Heart left ventricle (tissue), 13 donors: ENCODE results near the gene CAMTA1.

Experiments
- POLR2A ChIP-seq, 2 donors: fragments of 450-650 bp; IDR thresholded peaks; one replicate each; pipeline ENCODE4 v1.6.1; 2017; ENCODE audit warnings: antibody characterized with exemption in 2 of 2, mild to moderate bottlenecking in 2 of 2, moderate library complexity in 2 of 2
- TF ChIP-seq, protein P1 (sequence below), 12 donors: fragments of 200-600 bp; sonication (generic) in 4 of 12; IDR thresholded peaks; one replicate each; pipeline versions ENCODE4 v1.5.0 to v1.8.0; 2018 to 2022; ENCODE audit warnings: antibody characterized with exemption in 12 of 12, mild to moderate bottlenecking in 5 of 12
- donor health status: ischemic (EF 13 %, LVEDD 7.1; RV severe dilation, severe dysfunction).
- donor health status: DM: no; HTN: yes; CAD: no.
- donor health status: DM: no; HTN: no; CAD: no.
- donor health status: ischemic (EF 25% LVEDD 6.9; RV normal size, moderate dysfunction).
- donor health status: ischemic (EF 25% LVEDD 5.7; RV mildly dilated, moderate dysfunction).
- donor health status: ischemic (EF 35%, LVEDD 5.7; RV mildly dilated, moderate dysfunction).
- donor health status: nonischemic (EF 11% LVEDD 7.7; RV severe dilation, severe dysfunction).
- donor health status: DM: yes; HTN: yes; CAD: no.
- donor health status: PGD.
- donor health status: ischemic (EF 29% LVEDD 5.4; RV normal size, mild dysfunction).
- donor health status: nonischemic (EF 23%, LVEDD 6.1; RV moderate dilation, normal function).

- TF ChIP-seq, protein P1, sequence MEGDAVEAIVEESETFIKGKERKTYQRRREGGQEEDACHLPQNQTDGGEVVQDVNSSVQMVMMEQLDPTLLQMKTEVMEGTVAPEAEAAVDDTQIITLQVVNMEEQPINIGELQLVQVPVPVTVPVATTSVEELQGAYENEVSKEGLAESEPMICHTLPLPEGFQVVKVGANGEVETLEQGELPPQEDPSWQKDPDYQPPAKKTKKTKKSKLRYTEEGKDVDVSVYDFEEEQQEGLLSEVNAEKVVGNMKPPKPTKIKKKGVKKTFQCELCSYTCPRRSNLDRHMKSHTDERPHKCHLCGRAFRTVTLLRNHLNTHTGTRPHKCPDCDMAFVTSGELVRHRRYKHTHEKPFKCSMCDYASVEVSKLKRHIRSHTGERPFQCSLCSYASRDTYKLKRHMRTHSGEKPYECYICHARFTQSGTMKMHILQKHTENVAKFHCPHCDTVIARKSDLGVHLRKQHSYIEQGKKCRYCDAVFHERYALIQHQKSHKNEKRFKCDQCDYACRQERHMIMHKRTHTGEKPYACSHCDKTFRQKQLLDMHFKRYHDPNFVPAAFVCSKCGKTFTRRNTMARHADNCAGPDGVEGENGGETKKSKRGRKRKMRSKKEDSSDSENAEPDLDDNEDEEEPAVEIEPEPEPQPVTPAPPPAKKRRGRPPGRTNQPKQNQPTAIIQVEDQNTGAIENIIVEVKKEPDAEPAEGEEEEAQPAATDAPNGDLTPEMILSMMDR (IDR thresholded peaks at IDR 0.05): no peak
- TF ChIP-seq POLR2A (IDR thresholded peaks at IDR 0.05): no peak
Observed at GRCh38 chr1:6955357-6956094, 170.3 kb downstream of the CAMTA1 start.
